Adrenal gland (tissue), 5 donors: ENCODE results near the gene ARL3.

Experiments used
- POLR2A ChIP-seq, 2 donors: fragments of 450-650 bp; IDR thresholded peaks; one replicate each; pipeline ENCODE4 v1.6.1; 2017; ENCODE audit warnings: antibody characterized with exemption in 2 of 2, mild to moderate bottlenecking in 2 of 2, moderate library complexity in 1 of 2
- TF ChIP-seq, protein P1 (sequence below), 6 experiments: fragments of 450-650 bp in 4 of 6; fragments of 200-600 bp in 2 of 6; sonication (generic) in 1 of 6; IDR thresholded peaks; 1 replicate in 5 of 6; 2 replicates in 1 of 6; pipeline versions ENCODE4 v1.5.1 to v1.8.0; 2016 to 2021; ENCODE audit warnings: antibody characterized with exemption in 6 of 6, mild to moderate bottlenecking in 2 of 6, moderate library complexity in 1 of 6
- donor health status: DM: no; HTN: no; CAD: no.

DNA sequence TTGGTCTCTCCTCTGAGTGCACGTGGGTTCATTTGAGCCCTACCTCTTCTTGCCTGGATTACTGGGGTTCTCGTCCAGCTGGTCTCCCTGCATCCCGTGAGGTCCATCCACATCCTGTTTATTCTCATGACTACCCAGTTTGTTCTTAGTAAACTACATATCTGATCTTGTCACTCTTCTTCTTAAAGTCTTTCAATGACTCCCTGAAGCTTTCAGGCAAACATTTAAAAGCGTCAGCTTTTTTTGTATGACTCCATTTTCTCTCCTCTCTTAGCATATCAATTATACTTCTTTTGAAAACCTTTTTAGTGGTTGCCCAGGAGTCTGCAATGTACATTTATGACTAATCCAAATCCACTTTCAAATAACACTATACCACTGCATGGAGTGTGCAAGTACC is 7.8 kb upstream of the ARL3 start:
- TF ChIP-seq, protein P1, sequence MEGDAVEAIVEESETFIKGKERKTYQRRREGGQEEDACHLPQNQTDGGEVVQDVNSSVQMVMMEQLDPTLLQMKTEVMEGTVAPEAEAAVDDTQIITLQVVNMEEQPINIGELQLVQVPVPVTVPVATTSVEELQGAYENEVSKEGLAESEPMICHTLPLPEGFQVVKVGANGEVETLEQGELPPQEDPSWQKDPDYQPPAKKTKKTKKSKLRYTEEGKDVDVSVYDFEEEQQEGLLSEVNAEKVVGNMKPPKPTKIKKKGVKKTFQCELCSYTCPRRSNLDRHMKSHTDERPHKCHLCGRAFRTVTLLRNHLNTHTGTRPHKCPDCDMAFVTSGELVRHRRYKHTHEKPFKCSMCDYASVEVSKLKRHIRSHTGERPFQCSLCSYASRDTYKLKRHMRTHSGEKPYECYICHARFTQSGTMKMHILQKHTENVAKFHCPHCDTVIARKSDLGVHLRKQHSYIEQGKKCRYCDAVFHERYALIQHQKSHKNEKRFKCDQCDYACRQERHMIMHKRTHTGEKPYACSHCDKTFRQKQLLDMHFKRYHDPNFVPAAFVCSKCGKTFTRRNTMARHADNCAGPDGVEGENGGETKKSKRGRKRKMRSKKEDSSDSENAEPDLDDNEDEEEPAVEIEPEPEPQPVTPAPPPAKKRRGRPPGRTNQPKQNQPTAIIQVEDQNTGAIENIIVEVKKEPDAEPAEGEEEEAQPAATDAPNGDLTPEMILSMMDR (IDR thresholded peaks at IDR 0.05) = no peak
- no peak for TF ChIP-seq POLR2A (IDR thresholded peaks at IDR 0.05)
